Endometrial microvascular endothelial cells (primary cell): ENCODE measurements around the gene TENM4. TPM values are rescaled to one million over a fixed set of nuclear protein-coding genes. Genes with fewer than 3 reads are reported as not detected.

Source experiments
- in situ Hi-C: cut with HindIII; loops from 2 replicates; pipeline ENCODE4 v1.10.0; 2017; ENCODE audit warnings: low sequenced_read_pairs, low pct_unique_long_range_greater_than_20kb; ENCODE audit errors: inconsistent ontology term
- total RNA-seq: library from RNA; depleted of rRNA; stranded (reverse); fragments of >200 nt; gene quantifications from one replicate; pipeline ENCODE4 v1.2.3, GENCODE V29; 2015; ENCODE audit errors: inconsistent ontology term

The TENM4 gene
- total RNA-seq, 1 donor from 2014 or later = 1.4 TPM

DNA sequence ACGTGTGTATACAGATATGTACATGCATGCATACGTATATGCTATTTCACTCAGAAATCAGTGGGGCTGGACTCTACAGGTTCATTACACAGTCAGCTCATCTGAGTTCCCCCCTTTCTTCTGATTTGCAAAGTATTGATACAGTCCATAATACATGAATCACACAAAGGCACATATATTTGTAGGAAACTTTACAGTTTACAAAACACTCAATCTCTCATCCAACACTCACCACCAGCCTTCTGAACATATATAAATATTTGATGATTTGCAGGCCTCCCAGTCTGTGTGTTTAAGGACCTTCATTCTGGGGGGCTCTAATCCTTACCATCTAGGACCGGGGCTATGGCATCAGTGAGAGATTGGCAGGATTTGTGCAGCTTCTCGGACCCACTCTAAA, 293.8 kb downstream of the TENM4 start:
- in situ Hi-C loops = no loop called here

GRCh38 chr11:79139900-79140299, 300.9 kb downstream of the TENM4 start:
- in situ Hi-C loops = no loop called here

DNA sequence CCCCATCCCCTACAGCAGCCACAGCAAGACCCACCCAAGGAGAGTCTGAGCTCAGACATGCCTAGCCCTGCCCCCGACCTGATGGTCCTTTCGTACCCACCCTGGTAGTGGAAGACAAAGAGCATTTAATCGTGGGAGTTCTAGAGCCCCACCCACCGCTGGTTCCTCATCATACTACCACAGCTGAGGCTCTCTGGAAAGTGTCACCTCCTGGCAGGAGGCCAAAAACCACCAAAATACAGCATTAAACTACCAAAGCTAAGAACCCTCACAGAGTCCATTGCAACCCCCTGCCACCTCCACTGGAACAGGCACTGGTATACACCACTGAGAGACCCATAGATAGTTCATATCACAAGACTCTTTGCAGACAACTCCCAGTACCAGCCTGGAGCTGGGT, 311.1 kb downstream of the TENM4 start:
- in situ Hi-C loops = no loop called here

GRCh38 chr11:79128291-79128690, 312.5 kb downstream of the TENM4 start:
- in situ Hi-C loops = no loop called here

GRCh38 chr11:79122759-79123158, 318.1 kb downstream of the TENM4 start:
- in situ Hi-C loops = no loop called here

DNA sequence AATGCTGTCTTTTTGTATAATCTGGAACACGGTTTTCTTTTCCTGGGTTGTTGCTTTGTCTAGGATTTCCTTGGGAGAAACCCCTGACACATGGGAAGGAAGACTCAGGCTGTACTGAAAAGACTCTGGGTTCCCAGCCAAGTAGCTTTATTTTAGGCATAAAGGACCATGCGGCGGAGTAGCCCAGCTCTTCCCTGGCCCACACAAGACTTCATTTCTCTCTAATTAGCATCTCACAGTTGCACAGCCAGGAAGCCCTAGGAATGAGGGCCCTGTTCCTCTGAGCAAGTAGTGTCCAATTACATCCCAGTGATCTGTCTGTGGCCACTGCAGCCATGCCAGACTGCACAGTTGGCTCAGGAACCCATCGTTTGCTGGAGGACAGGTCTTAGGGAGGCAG, 319.5 kb downstream of the TENM4 start:
- in situ Hi-C loops = no loop called here

DNA sequence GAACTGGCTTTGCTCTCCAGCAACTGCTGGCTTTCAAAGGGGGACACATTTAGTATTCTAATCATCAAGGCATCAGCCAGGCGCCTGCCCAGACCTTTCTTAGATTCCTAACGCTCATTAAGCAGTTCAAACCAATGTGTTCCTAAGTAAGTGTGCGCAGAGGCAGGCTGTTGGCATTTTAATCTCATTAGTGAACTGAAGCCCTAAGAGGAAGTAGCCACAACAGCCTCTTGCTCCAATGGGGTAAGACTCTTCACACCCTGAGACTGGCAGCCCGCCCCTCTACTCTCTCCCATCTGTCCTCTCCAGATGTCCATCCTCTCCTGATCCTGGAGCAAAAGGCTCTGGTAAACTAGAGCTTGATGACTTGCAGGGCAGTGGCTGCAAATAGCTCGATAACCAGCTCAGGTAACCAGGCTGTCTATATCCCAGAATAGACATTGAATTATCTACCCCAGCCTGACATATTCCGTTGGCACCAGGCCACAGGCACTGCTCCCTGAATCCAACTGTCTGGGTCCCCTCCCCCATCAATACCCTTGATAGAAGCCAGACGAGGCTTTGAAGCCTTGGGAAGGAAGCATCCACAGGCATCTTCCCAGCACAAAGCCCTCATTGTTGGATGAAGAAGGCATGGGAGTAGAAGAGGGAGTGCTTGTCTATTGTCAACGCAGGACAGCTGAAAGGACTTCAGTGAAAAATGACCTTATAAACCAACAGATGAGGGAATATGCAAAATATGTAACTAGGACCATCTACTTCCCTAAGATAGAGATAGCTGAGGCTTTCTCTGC, 321.1 kb downstream of the TENM4 start:
- in situ Hi-C loops = no loop called here

GRCh38 chr11:79117488-79117887, 323.3 kb downstream of the TENM4 start:
- in situ Hi-C loops = no loop called here

DNA sequence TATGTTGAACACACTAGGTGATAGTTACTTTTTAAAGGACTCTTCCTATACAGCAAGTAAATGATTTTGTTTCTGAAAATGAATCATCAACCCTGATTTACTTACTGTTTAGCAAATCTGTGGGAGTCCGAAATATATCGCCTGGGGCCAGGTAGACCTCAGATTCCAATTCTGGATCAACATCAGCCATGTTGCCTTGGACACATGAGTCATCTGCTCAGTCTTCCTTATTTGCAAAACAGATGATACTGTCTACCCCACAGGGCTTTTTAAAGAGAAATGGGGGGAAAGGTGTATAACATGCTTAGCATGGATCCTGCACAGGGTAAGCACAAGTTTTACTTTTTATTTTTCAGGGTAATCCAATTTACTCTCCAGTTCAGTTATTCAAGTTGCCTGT, 324.2 kb downstream of the TENM4 start:
- in situ Hi-C loops = no loop called here

GRCh38 chr11:79113054-79113690, 327.7 kb downstream of the TENM4 start:
- in situ Hi-C loops = no loop called here

DNA sequence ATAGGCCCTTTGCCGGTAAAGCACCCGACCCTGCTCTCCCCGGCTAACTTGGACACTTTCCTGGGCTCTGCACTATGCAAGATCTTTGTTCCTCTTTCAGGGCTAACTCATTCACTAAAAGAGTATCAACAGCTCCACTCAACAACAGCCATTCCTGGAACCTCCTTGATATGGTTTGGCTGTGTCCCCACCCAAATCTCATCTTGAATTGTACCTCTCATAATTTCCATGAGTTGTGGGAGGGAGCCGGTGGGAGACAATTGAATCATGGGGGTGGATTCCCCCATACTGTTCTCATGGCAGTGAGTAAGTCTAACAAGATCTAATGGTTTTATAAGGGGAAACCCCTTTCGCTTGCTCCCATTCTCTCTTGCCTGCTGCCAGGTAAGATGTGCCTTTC, 330.0 kb downstream of the TENM4 start:
- in situ Hi-C loops = no loop called here

- in situ Hi-C loops = no loop called here
Measured at GRCh38 chr11:79110321-79110720, 330.5 kb downstream of the TENM4 start.

- in situ Hi-C loops = no loop called here
Measured at GRCh38 chr11:79108851-79109250, 332.0 kb downstream of the TENM4 start.

DNA sequence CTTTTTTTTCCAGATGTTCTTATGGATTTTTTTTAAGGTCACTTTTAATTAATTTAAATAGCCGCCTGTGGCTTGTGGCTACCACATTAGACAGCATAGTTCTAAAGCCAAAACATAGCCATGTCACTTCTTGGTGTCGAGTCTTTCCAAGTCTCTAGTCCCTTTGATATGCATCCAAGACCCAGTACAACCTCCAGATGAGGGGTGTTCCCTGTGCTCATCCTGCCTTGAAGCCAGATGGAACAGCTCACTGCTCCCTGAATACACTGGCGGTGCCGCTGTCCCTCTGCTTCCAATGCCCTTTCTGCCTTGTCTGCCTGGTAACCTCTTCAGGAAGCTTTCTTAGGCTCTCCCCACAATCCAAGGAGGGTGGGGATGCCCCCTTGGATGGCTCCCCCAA, 338.0 kb downstream of the TENM4 start:
- in situ Hi-C loops = no loop called here

- in situ Hi-C loops = no loop called here
Measured at GRCh38 chr11:79101656-79102055, 339.2 kb downstream of the TENM4 start.

- in situ Hi-C loops = no loop called here
Measured at GRCh38 chr11:79100093-79100910, 340.5 kb downstream of the TENM4 start.

DNA sequence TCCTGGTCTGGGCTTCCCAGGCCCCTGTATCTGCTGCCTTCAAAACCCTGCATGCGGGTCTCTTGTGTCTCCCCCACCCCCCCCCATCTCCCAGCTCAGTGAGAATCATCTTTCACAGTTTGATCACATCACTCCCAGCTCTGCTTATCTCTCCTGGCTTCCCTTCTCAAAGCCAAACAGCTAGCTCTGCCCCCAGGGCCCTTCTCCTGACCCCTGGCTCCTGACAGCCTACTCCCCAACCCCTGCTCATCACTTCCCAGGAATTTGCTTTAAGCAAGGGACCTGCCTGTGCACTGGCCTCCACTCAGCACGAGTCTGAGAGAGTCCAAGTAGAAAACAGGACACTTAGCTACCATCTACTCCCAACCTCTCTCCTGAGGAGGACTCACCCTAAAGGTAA, 342.7 kb downstream of the TENM4 start:
- in situ Hi-C loops = no loop called here

GRCh38 chr11:79097246-79097875, 343.5 kb downstream of the TENM4 start:
- in situ Hi-C loops = no loop called here

GRCh38 chr11:79095424-79095823, 345.4 kb downstream of the TENM4 start:
- in situ Hi-C loops = no loop called here
